GM19238 (cell line): ENCODE results near the gene AUTS2.
"Not testable (repeated sequence)": the region's sequence is repeated elsewhere in the genome, so short reads cannot be mapped to it uniquely, and the experiment has no call there.

Experiments used
- DNase-seq: peaks from one replicate; pipeline ENCODE4 v3.0.0; 2011; ENCODE audit warnings: low spot score; ENCODE audit not compliant: insufficient read length

Gene AUTS2

GRCh38 chr7:70786076-70786475 lies 1187.8 kb downstream of the AUTS2 start:
- no peak for DNase-seq

GRCh38 chr7:70787286-70787685 lies 1189.0 kb downstream of the AUTS2 start:
- DNase-seq: no peak

GRCh38 chr7:70787771-70788170 lies 1189.5 kb downstream of the AUTS2 start:
- no peak for DNase-seq

- DNase-seq: no peak
These were observed 1190.0 kb downstream of the AUTS2 start for GRCh38 chr7:70788276-70788675.

- no peak for DNase-seq
These were observed 1191.4 kb downstream of the AUTS2 start for GRCh38 chr7:70789481-70790214.

- no peak for DNase-seq
These were observed 1192.2 kb downstream of the AUTS2 start for GRCh38 chr7:70790215-70791073.

- no peak for DNase-seq
These were observed 1193.1 kb downstream of the AUTS2 start for GRCh38 chr7:70791341-70791740.

- no peak for DNase-seq
These were observed 1194.8 kb downstream of the AUTS2 start for GRCh38 chr7:70793060-70793459.

- no peak for DNase-seq
These were observed 1195.5 kb downstream of the AUTS2 start for GRCh38 chr7:70793821-70794220.

- no peak for DNase-seq
These were observed 1196.7 kb downstream of the AUTS2 start for GRCh38 chr7:70794962-70795361.

- no peak for DNase-seq
These were observed 1197.7 kb downstream of the AUTS2 start for GRCh38 chr7:70795948-70796347.

- DNase-seq: no peak
These were observed 1198.8 kb downstream of the AUTS2 start for GRCh38 chr7:70797109-70797514.

- DNase-seq: no peak
These were observed 1201.6 kb downstream of the AUTS2 start for GRCh38 chr7:70799841-70800405.

- DNase-seq: no peak
These were observed 1207.1 kb downstream of the AUTS2 start for GRCh38 chr7:70805360-70805759.

GRCh38 chr7:70807650-70808049 lies 1209.4 kb downstream of the AUTS2 start:
- no peak for DNase-seq

- DNase-seq: no peak
These were observed 1210.6 kb downstream of the AUTS2 start for GRCh38 chr7:70808876-70809275.

GRCh38 chr7:70810558-70811139 lies 1212.4 kb downstream of the AUTS2 start:
- DNase-seq: no peak

GRCh38 chr7:70812511-70812910 lies 1214.2 kb downstream of the AUTS2 start:
- no peak for DNase-seq

GRCh38 chr7:70822490-70822889 lies 1224.2 kb downstream of the AUTS2 start:
- DNase-seq: not testable (repeated sequence)

GRCh38 chr7:70829221-70830059 lies 1231.2 kb downstream of the AUTS2 start:
- DNase-seq: peak; percentile 39

- DNase-seq: no peak
These were observed 1231.8 kb downstream of the AUTS2 start for GRCh38 chr7:70830060-70830395.
